DOHH2 (cell line): ENCODE data around the gene ABCF1.

Experiments
- CTCF ChIP-seq: fragments of 200-600 bp; sonication (generic); IDR thresholded peaks from one replicate; pipeline ENCODE4 v1.5.1; 2014; ENCODE audit warnings: antibody characterized with exemption, mild to moderate bottlenecking, low read depth, low read length; ENCODE audit not compliant: poor library complexity, severe bottlenecking
- EZH2phosphoT487 ChIP-seq: fragments of 200-600 bp; sonication (generic); IDR thresholded peaks from 2 replicates; pipeline ENCODE4 v1.6.1; 2017; ENCODE audit warnings: borderline replicate concordance, mild to moderate bottlenecking, antibody characterized with exemption, low read length, moderate library complexity, mixed read lengths

DNA sequence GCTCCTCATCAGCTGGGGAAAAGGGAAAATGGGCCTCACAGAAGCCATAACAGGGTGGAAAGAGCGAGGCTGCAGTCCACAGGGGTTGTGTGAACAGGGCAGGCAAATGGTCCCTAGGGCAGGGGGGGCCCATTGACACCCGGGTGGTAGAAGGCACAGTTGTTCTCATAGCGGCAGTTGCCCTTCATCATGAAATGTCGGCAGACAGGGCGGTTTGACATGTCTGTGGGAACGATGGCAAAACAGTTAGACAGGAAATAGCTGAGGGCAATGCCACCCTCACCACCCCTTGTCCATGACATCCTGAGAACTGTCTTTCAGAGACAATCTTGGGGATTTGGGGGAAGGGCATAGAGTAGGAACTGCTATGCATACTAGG lies 30.2 kb downstream of the ABCF1 start:
- no peak for TF ChIP-seq CTCF
- no peak for TF ChIP-seq EZH2phosphoT487
